Measurements from ENCODE around the gene SLC6A9. TPM values are rescaled to one million over a fixed set of nuclear protein-coding genes. Genes with fewer than 3 reads are reported as not detected.

SLC6A9 gene
- total RNA-seq, 1 donor from 2014 or later = 6.5 TPM

- DNase-seq (ENCODE audit: low spot score) (no peak), ATAC-seq (no peak)
Measured at GRCh38 chr1:43962324-43962723, 68.9 kb downstream of the SLC6A9 start.

DNA sequence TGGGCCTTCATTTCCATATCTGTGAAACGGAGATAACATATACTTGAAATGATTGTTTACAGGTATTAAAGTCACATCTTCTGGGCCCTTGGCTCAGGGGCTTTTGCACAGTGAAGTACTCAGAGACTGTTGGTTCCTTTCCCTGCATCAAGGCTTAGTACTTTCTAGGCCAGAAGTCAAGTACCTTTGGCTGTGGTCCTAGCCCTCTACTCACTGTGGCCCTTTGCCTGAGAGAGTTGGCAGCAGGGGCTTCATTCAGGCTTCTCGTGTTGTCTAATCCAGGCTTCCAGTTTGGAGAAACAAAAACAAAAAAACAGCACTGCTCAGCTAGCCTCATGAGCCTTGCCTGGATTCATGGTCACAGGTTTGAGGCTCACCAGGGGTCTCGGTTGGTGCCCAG, 69.6 kb downstream of the SLC6A9 start:
- intact Hi-C loops (cut with DNase I) = no loop called here
- no peak for DNase-seq (ENCODE audit: low spot score)
- ATAC-seq = no peak

More at GRCh38 chr1:43962324-43962723, 68.9 kb downstream of the SLC6A9 start:
- intact Hi-C loops (cut with DNase I) = no loop called here

GRCh38 chr1:43960798-43961197, 70.5 kb downstream of the SLC6A9 start:
- intact Hi-C loops (cut with DNase I) = no loop called here
- DNase-seq (ENCODE audit: low spot score) (no peak), ATAC-seq (no peak)

DNA sequence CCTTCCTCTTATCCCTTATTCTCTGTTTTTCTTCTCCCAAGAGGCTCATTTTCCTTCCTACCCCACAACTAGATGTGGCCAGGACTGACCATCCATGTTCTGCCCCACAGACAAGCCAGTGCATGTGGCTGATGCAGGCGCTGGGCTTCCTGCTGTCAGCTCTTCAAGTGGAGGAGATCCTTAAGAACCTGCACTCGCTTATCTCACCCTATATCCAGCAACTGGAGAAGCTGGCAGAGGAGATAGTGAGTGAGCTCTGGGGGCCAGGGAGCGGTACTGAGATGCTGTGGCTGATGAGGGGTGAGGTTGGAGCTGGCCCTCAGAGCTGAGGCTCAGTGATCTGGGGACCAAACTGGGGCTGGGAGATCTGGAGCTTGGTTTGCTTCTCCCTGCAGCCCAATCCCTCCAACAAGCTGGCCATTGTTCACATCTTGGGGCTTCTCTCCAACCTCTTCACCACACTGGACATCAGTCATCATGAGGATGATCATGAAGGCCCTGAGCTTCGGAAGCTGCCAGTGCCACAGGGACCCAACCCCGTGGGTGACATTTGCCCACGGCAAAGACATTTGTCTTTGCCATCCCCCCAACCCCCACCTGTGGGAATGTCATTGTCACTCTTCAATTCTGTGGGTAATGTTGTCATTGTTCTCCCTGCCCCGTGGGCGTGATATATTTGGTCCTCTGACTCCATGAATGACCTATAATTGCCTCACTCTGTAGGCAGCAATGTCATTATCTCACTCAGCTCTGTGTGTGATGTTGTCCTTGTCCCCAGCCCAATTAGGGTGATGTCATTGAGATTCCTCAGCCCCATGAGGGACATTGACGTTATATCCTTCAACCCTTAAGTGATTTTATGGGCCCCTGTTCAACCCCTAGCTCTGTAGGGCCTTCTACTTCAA, 72.7 kb downstream of the SLC6A9 start:
- intact Hi-C loops (cut with DNase I) = no loop called here

GRCh38 chr1:43957407-43958040, 73.7 kb downstream of the SLC6A9 start:
- DNase-seq (ENCODE audit: low spot score) = no peak

More for the DNA sequence above, 72.7 kb downstream of the SLC6A9 start:
- DNase-seq (ENCODE audit: low spot score) (no peak), ATAC-seq (peak; percentile 27)

GRCh38 chr1:43956234-43956633, 75.0 kb downstream of the SLC6A9 start:
- DNase-seq (ENCODE audit: low spot score) (no peak), ATAC-seq (no peak)
- intact Hi-C loops (cut with DNase I) = no loop called here

More at GRCh38 chr1:43957407-43958040, 73.7 kb downstream of the SLC6A9 start:
- intact Hi-C loops (cut with DNase I) = no loop called here
- ATAC-seq = no peak

- intact Hi-C loops (cut with DNase I) = no loop called here
- no peak for ATAC-seq
- no peak for DNase-seq (ENCODE audit: low spot score)
Measured at GRCh38 chr1:43954036-43954435, 77.2 kb downstream of the SLC6A9 start.

- ATAC-seq (no peak), DNase-seq (ENCODE audit: low spot score) (no peak)
- intact Hi-C loops (cut with DNase I) = no loop called here
Measured at GRCh38 chr1:43953361-43953760, 77.9 kb downstream of the SLC6A9 start.

DNA sequence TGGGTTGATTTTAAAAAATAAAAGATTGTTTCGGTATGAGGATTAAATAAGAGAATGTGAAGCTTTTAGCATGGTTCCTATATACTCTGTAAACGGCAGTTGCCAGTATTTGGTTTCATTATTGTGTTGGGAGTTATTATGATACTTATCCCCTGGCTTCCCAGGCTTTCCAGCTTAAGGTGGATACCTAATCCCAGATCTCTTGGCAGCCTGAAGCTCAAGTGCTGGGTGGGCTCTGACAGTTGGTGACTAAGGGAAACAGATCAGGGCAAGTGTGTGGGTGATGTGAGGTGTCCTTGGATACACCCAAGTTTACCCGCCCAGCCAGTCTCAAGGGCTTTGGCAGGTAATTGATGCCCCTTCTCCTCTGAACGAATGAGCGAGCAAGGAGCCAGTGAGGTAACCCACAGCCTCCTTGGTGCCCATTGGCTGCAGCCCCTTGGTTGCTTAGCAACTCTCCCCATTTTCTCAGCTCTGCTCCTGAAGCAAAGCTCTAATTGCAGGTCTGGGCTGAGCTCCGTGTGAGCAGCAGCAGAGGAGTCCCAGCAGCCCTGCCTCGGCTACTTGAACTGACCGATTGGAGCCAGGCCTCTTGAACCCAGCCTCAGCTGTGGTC, 78.4 kb downstream of the SLC6A9 start:
- no peak for DNase-seq (ENCODE audit: low spot score)
- intact Hi-C loops (cut with DNase I) = no loop called here
- no peak for ATAC-seq

DNA sequence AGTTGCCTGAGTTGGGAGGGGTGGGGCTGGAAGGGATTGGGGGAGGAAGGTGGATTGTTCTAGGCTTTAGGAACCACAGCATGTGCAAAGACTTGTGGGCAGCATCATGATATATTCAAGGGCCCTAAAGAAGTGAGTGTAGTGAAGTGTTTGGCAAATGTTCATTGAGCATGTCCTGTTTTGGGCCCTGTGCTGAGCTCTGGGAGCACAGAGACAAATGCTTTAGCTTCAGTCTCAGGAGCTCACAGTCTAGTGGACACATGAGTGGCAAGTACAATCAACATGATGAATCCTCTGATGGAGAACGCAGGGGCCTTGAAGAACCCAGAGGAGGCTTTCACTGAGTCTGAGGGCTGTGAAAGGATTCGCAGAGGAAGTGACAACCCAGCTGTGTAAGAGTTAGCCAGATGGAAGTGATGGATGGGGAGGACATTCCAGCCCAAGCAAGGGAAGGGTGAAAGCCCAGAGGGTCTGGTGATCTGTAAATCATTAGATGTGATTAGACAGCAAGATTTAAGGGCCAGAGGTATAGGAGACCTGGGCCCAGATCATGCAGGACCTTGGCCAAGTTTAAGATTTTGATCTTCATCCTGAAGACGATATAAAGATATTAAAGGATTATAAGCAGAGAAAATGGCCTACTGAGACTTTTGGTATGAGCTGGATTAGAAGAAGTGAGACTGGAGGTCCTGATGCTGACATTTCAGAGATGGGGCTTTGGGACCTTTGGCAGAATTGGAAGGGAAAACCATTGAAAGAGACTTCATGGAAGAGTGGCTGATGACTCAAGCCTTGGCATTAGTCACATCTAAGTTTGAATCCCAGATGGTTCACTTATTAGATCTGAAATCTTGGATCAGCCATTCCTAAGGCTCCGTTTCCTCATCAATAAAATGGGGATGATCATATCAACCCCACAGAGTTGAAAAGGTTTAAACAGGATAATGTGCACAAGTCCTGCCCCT, 80.0 kb downstream of the SLC6A9 start:
- intact Hi-C loops (cut with DNase I) = no loop called here
- no peak for ATAC-seq
- no peak for DNase-seq (ENCODE audit: low spot score)

DNA sequence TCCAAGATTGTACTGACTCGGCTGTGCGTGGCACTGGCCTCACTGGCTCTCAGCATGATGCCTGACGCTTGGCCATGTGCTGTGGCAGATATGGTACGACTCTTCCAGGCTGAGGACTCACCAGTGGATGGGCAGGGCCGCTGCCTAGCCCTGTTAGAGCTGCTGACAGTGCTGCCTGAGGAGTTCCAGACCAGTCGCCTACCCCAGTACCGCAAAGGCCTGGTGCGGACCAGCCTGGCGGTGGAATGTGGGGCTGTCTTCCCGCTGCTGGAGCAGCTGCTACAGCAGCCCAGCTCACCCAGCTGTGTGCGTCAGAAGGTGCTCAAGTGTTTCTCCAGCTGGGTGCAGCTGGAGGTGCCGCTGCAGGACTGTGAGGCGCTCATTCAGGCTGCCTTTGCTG, 81.6 kb downstream of the SLC6A9 start:
- intact Hi-C loops (cut with DNase I) = no loop called here
- DNase-seq (ENCODE audit: low spot score) (no peak), ATAC-seq (no peak)

- intact Hi-C loops (cut with DNase I) = no loop called here
- ATAC-seq = no peak
Measured at GRCh38 chr1:43947874-43948437, 83.3 kb downstream of the SLC6A9 start.

GRCh38 chr1:43947061-43947873, 84.0 kb downstream of the SLC6A9 start:
- ATAC-seq (no peak), DNase-seq (ENCODE audit: low spot score) (no peak)
- intact Hi-C loops (cut with DNase I) = no loop called here

More at GRCh38 chr1:43947874-43948437, 83.3 kb downstream of the SLC6A9 start:
- no peak for DNase-seq (ENCODE audit: low spot score)

Other genes with a start within 250 kb of the SLC6A9 start
- 0.94 TPM for gene ARTN, start 97.7 kb downstream of the SLC6A9 start, total RNA-seq
- gene IPO13, start 84.5 kb downstream of the SLC6A9 start, total RNA-seq = 29.0 TPM
- 12.0 TPM for gene DPH2, start 61.5 kb downstream of the SLC6A9 start, total RNA-seq
- gene ATP6V0B, start 56.5 kb downstream of the SLC6A9 start, total RNA-seq = 79.4 TPM
- gene B4GALT2, start 52.3 kb downstream of the SLC6A9 start, total RNA-seq = 26.5 TPM
- 5.4 TPM for gene CCDC24, start 39.9 kb downstream of the SLC6A9 start, total RNA-seq
- gene KLF17, start 87.4 kb upstream of the SLC6A9 start, total RNA-seq = not detected
- gene KLF18, start 110.2 kb upstream of the SLC6A9 start, total RNA-seq = not detected
- gene DMAP1, start 182.0 kb upstream of the SLC6A9 start, total RNA-seq = 35.9 TPM